ENCODE results near the gene TGFBR3. TPM values are rescaled to one million over a fixed set of nuclear protein-coding genes. Genes with fewer than 3 reads are reported as not detected.

TGFBR3 gene
- total and polyA plus RNA-seq, 2 of the 8 experiments (the other 6 are each of a cell fraction or from before 2014, with no cell fraction given), result 2.0 to 6.1 TPM

DNA sequence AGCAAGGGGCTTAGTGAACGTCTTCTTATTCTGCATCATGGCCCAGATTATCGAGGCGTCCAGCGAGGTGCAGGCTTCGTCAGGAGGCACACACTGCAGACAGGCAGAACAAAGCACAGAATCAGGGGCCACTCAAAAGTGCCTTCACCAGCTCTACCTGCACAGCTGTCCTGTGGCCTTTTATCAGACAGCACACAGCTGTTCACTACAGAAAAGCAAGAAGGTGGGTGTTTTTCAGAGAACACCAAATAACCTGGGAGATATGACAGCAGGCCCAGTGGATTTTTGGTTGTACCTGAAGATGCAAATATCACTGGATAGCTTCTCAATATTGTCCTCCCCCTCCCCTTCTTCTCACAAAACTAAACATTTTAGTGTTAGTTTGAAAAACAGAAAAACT lies 177.3 kb downstream of the TGFBR3 start (continued):
- TF ChIP-seq, protein P1, sequence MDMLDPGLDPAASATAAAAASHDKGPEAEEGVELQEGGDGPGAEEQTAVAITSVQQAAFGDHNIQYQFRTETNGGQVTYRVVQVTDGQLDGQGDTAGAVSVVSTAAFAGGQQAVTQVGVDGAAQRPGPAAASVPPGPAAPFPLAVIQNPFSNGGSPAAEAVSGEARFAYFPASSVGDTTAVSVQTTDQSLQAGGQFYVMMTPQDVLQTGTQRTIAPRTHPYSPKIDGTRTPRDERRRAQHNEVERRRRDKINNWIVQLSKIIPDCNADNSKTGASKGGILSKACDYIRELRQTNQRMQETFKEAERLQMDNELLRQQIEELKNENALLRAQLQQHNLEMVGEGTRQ (IDR thresholded peaks at IDR 0.05; ENCODE audit: low read length), result no peak
- TF ChIP-seq, protein P2, sequence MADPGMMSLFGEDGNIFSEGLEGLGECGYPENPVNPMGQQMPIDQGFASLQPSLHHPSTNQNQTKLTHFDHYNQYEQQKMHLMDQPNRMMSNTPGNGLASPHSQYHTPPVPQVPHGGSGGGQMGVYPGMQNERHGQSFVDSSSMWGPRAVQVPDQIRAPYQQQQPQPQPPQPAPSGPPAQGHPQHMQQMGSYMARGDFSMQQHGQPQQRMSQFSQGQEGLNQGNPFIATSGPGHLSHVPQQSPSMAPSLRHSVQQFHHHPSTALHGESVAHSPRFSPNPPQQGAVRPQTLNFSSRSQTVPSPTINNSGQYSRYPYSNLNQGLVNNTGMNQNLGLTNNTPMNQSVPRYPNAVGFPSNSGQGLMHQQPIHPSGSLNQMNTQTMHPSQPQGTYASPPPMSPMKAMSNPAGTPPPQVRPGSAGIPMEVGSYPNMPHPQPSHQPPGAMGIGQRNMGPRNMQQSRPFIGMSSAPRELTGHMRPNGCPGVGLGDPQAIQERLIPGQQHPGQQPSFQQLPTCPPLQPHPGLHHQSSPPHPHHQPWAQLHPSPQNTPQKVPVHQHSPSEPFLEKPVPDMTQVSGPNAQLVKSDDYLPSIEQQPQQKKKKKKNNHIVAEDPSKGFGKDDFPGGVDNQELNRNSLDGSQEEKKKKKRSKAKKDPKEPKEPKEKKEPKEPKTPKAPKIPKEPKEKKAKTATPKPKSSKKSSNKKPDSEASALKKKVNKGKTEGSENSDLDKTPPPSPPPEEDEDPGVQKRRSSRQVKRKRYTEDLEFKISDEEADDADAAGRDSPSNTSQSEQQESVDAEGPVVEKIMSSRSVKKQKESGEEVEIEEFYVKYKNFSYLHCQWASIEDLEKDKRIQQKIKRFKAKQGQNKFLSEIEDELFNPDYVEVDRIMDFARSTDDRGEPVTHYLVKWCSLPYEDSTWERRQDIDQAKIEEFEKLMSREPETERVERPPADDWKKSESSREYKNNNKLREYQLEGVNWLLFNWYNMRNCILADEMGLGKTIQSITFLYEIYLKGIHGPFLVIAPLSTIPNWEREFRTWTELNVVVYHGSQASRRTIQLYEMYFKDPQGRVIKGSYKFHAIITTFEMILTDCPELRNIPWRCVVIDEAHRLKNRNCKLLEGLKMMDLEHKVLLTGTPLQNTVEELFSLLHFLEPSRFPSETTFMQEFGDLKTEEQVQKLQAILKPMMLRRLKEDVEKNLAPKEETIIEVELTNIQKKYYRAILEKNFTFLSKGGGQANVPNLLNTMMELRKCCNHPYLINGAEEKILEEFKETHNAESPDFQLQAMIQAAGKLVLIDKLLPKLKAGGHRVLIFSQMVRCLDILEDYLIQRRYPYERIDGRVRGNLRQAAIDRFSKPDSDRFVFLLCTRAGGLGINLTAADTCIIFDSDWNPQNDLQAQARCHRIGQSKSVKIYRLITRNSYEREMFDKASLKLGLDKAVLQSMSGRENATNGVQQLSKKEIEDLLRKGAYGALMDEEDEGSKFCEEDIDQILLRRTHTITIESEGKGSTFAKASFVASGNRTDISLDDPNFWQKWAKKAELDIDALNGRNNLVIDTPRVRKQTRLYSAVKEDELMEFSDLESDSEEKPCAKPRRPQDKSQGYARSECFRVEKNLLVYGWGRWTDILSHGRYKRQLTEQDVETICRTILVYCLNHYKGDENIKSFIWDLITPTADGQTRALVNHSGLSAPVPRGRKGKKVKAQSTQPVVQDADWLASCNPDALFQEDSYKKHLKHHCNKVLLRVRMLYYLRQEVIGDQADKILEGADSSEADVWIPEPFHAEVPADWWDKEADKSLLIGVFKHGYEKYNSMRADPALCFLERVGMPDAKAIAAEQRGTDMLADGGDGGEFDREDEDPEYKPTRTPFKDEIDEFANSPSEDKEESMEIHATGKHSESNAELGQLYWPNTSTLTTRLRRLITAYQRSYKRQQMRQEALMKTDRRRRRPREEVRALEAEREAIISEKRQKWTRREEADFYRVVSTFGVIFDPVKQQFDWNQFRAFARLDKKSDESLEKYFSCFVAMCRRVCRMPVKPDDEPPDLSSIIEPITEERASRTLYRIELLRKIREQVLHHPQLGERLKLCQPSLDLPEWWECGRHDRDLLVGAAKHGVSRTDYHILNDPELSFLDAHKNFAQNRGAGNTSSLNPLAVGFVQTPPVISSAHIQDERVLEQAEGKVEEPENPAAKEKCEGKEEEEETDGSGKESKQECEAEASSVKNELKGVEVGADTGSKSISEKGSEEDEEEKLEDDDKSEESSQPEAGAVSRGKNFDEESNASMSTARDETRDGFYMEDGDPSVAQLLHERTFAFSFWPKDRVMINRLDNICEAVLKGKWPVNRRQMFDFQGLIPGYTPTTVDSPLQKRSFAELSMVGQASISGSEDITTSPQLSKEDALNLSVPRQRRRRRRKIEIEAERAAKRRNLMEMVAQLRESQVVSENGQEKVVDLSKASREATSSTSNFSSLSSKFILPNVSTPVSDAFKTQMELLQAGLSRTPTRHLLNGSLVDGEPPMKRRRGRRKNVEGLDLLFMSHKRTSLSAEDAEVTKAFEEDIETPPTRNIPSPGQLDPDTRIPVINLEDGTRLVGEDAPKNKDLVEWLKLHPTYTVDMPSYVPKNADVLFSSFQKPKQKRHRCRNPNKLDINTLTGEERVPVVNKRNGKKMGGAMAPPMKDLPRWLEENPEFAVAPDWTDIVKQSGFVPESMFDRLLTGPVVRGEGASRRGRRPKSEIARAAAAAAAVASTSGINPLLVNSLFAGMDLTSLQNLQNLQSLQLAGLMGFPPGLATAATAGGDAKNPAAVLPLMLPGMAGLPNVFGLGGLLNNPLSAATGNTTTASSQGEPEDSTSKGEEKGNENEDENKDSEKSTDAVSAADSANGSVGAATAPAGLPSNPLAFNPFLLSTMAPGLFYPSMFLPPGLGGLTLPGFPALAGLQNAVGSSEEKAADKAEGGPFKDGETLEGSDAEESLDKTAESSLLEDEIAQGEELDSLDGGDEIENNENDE (IDR thresholded peaks at IDR 0.05; ENCODE audit: insufficient replicate concordance, low read length), result no peak

All from H1 (cell line).